ENCODE measurements around the gene ARHGAP44. TPM values are rescaled to one million over a fixed set of nuclear protein-coding genes. Genes with fewer than 3 reads are reported as not detected.

ARHGAP44 gene
- total and polyA plus RNA-seq, 4 donors = 0.14 to 1.3 (median 0.42) TPM

- no peak overlapping the region for H3K4me3 ChIP-seq (ENCODE audit: low read depth in 1 of 3, low read length in 3 of 3)
- H3K9me3 ChIP-seq (ENCODE audit: control insufficient read depth in 4 of 4, low read length in 3 of 4) = peaks cover 0 to 7% (median 2%) of the 10 kb centered on the region in 4 donors
- no peak overlapping the region for H3K27ac ChIP-seq (ENCODE audit: low read depth in 1 of 2, low read length in 2 of 2)
- no peak for DNase-seq (ENCODE audit: low spot score)
- no peak overlapping the region for H3K9ac ChIP-seq (ENCODE audit: low read depth in 1 of 2, low read length in 2 of 2)
- H3K27me3 ChIP-seq (ENCODE audit: control insufficient read depth in 4 of 4, insufficient read depth in 4 of 4, low read length in 3 of 4) = no peaks in the 10 kb centered on the region
- WGBS = 81% methylated on average over 3 of the region's 3 CpGs
- no peak for TF ChIP-seq NR2F2 (IDR thresholded peaks at IDR 0.05)
- TF ChIP-seq FOXA2 (IDR thresholded peaks at IDR 0.05) = no peak
- TF ChIP-seq HNF4A (conservative IDR thresholded peaks at IDR 0.05) = no peak
- TF ChIP-seq ATF3 (IDR thresholded peaks at IDR 0.05) = no peak
- no peak for TF ChIP-seq HNF4G (IDR thresholded peaks at IDR 0.05)
- TF ChIP-seq RAD21 (IDR thresholded peaks at IDR 0.05) = no peak
- TF ChIP-seq YY1 (IDR thresholded peaks at IDR 0.05) = no peak
- TF ChIP-seq EGR1 (IDR thresholded peaks at IDR 0.05; ENCODE audit: low read depth in 2 of 2) = no peak
- no peak for TF ChIP-seq CTCF (IDR thresholded peaks at IDR 0.05; ENCODE audit: low read depth, low read length, missing input control)
- TF ChIP-seq REST (IDR thresholded peaks at IDR 0.05) = no peak
- no peak for TF ChIP-seq FOXA1 (IDR thresholded peaks at IDR 0.05)
- TF ChIP-seq RXRA (IDR thresholded peaks at IDR 0.05) = no peak
- no peak for TF ChIP-seq MAX (IDR thresholded peaks at IDR 0.05)
- no peak for TF ChIP-seq ZBTB33 (IDR thresholded peaks at IDR 0.05)
- no peak for TF ChIP-seq SP1 (IDR thresholded peaks at IDR 0.05)
- no peak for TF ChIP-seq GABPA (IDR thresholded peaks at IDR 0.05 in 1 of 2, conservative IDR thresholded peaks at IDR 0.05 in 1 of 2)
- TF ChIP-seq TAF1 (conservative IDR thresholded peaks at IDR 0.05) = no peak
- TF ChIP-seq JUND (IDR thresholded peaks at IDR 0.05) = no peak
- no peaks in the 10 kb centered on the region for H3K4me1 ChIP-seq (ENCODE audit: control insufficient read depth in 4 of 4, insufficient read depth in 4 of 4, low read length in 3 of 4)
- no peaks in the 10 kb centered on the region for H3K36me3 ChIP-seq (ENCODE audit: control insufficient read depth in 4 of 4, insufficient read depth in 3 of 4, low read depth in 1 of 4, low read length in 3 of 4)
These were observed 112.7 kb downstream of the ARHGAP44 start for GRCh38 chr17:12902046-12902445.
